Measurements from ENCODE around the gene GRAMD1A. TPM values are rescaled to one million over a fixed set of nuclear protein-coding genes. Genes with fewer than 3 reads are reported as not detected.
"Not testable (repeated sequence)": the region's sequence is repeated elsewhere in the genome, so short reads cannot be mapped to it uniquely, and the experiment has no call there.

The GRAMD1A gene
- total RNA-seq, 2 donors from 2014 or later = 115 to 137 TPM

DNA sequence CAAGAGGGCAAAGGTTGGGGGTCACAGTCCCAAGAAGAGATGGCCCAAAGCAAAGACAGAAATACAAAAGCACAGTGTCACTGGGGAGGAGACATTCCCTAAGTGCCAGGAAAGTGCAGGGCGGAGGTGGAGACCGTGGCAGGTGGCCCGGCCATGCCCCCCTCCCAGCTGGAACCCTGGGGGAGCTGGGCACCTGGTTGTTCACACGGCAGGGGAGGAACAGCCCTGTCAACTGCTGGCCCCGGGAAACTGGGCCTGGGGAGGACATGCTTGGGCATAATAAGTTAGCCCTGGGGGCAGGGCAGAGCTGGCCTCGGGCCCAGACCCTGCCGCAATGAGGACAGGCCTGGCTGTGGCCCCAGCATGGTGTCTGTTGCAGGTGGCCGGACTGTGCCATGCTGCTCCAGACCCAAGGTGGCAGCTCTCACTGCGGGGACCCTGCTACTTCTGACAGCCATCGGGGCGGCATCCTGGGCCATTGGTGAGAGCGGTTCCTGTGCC, 48.8 kb downstream of the GRAMD1A start:
- no peaks in the 10 kb centered on the region for H3K9me3 Mint-ChIP-seq
- Histone ChIP-seq H3K27me3 (ENCODE audit: control insufficient read depth, insufficient read depth, low read length, poor library complexity, severe bottlenecking) (no peaks in the 10 kb centered on the region), H3K27ac (ENCODE audit: low read depth, low read length) (no peak overlapping the region), H3K36me3 (ENCODE audit: control insufficient read depth, insufficient read depth, low read length) (no peaks in the 10 kb centered on the region), H3K9me3 (ENCODE audit: control insufficient read depth, low read length) (no peaks in the 10 kb centered on the region), H3K9ac (ENCODE audit: extremely low read depth, low read length, poor library complexity, severe bottlenecking) (no peak overlapping the region), H3K4me3 (ENCODE audit: low read length) (no peak overlapping the region), H3K4me1 (ENCODE audit: control insufficient read depth, insufficient read depth, low read length) (no peaks in the 10 kb centered on the region)
- no peak for DNase-seq
- WGBS, 2 experiments (ENCODE audit: insufficient coverage in 1 of 2, insufficient read length in 1 of 2) = 79 to 86% methylated on average over 7 to 12 of the region's 12 CpGs
- H3K36me3 Mint-ChIP-seq (ENCODE audit: low read depth) = peaks cover 27% of the 10 kb centered on the region
- peaks cover 21% of the 10 kb centered on the region for H3K4me1 Mint-ChIP-seq
- H3K4me3 Mint-ChIP-seq = no peak overlapping the region
- H3K27me3 Mint-ChIP-seq (ENCODE audit: insufficient read depth) = no peaks in the 10 kb centered on the region
- TF ChIP-seq, protein P1, sequence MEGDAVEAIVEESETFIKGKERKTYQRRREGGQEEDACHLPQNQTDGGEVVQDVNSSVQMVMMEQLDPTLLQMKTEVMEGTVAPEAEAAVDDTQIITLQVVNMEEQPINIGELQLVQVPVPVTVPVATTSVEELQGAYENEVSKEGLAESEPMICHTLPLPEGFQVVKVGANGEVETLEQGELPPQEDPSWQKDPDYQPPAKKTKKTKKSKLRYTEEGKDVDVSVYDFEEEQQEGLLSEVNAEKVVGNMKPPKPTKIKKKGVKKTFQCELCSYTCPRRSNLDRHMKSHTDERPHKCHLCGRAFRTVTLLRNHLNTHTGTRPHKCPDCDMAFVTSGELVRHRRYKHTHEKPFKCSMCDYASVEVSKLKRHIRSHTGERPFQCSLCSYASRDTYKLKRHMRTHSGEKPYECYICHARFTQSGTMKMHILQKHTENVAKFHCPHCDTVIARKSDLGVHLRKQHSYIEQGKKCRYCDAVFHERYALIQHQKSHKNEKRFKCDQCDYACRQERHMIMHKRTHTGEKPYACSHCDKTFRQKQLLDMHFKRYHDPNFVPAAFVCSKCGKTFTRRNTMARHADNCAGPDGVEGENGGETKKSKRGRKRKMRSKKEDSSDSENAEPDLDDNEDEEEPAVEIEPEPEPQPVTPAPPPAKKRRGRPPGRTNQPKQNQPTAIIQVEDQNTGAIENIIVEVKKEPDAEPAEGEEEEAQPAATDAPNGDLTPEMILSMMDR (conservative IDR thresholded peaks at IDR 0.05) = no peak
- H3K27ac Mint-ChIP-seq = peak overlapping the region; percentile 50

DNA sequence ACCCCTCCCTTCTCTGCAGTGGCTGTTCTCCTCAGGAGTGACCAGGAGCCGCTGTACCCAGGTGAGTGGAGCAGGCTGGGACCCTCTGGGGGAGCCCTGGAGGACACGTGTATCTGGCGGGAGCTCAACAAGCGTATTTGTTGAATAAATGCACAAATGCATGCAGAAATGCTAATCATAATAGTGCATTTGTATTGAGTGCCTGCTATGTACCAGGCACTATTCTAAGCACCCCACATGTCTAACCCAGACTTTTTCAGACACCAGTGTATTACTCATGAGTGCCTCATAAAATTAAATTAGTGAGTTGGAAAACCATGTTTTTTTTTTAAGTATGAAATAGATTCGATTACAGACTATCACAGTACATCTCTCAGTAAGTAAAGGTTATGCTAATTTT, 49.3 kb downstream of the GRAMD1A start:
- Histone ChIP-seq H3K36me3 (ENCODE audit: control insufficient read depth, insufficient read depth, low read length) (no peaks in the 10 kb centered on the region), H3K9ac (ENCODE audit: extremely low read depth, low read length, poor library complexity, severe bottlenecking) (no peak overlapping the region), H3K9me3 (ENCODE audit: control insufficient read depth, low read length) (no peaks in the 10 kb centered on the region), H3K27ac (ENCODE audit: low read depth, low read length) (no peak overlapping the region), H3K4me3 (ENCODE audit: low read length) (no peak overlapping the region), H3K27me3 (ENCODE audit: control insufficient read depth, insufficient read depth, low read length, poor library complexity, severe bottlenecking) (no peaks in the 10 kb centered on the region), H3K4me1 (ENCODE audit: control insufficient read depth, insufficient read depth, low read length) (no peaks in the 10 kb centered on the region)
- no peak for DNase-seq
- no peaks in the 10 kb centered on the region for H3K27me3 Mint-ChIP-seq (ENCODE audit: insufficient read depth)
- peaks cover 27% of the 10 kb centered on the region for H3K36me3 Mint-ChIP-seq (ENCODE audit: low read depth)
- no peak overlapping the region for H3K4me3 Mint-ChIP-seq
- TF ChIP-seq, protein P1 (conservative IDR thresholded peaks at IDR 0.05) = no peak
- H3K9me3 Mint-ChIP-seq = no peaks in the 10 kb centered on the region
- peaks cover 16% of the 10 kb centered on the region for H3K4me1 Mint-ChIP-seq
- 87 to 100% methylated on average over 2 to 4 of the region's 5 CpGs for WGBS, 2 experiments (ENCODE audit: insufficient coverage in 1 of 2, insufficient read length in 1 of 2)
- H3K27ac Mint-ChIP-seq = no peak overlapping the region

DNA sequence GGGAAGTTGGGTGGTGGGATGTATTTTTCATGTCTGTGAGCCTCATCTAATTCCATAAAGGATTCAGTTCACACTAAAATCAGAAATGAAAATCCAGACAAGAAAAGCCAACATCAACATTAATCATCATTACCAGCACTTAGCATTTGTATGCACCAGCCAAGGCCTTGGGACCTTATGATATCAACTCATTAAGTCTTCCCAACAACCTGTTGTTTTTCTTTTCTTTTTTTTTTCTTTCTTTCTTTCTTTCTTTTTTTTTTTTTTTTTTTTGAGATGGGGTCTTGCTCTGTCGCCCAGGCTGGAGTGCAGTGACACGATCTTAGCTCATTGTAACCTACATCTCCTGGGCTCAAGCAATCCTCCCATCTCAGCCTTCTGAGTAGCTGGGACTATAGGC, 50.5 kb downstream of the GRAMD1A start:
- not testable (repeated sequence) for H3K27ac Mint-ChIP-seq; H3K9ac ChIP-seq (ENCODE audit: extremely low read depth, low read length, poor library complexity, severe bottlenecking); H3K27me3 ChIP-seq (ENCODE audit: control insufficient read depth, insufficient read depth, low read length, poor library complexity, severe bottlenecking); H3K9me3 Mint-ChIP-seq; DNase-seq; H3K4me1 ChIP-seq (ENCODE audit: control insufficient read depth, insufficient read depth, low read length); H3K27ac ChIP-seq (ENCODE audit: low read depth, low read length); H3K36me3 ChIP-seq (ENCODE audit: control insufficient read depth, insufficient read depth, low read length); H3K4me3 Mint-ChIP-seq; H3K4me3 ChIP-seq (ENCODE audit: low read length); H3K9me3 ChIP-seq (ENCODE audit: control insufficient read depth, low read length); H3K27me3 Mint-ChIP-seq (ENCODE audit: insufficient read depth)
- 89 to 100% methylated on average over 2 of the region's 2 CpGs for WGBS, 2 experiments (ENCODE audit: insufficient coverage in 1 of 2, insufficient read length in 1 of 2)
- H3K36me3 Mint-ChIP-seq (ENCODE audit: low read depth) = peaks cover 27% of the 10 kb centered on the region
- H3K4me1 Mint-ChIP-seq = peaks cover 15% of the 10 kb centered on the region

DNA sequence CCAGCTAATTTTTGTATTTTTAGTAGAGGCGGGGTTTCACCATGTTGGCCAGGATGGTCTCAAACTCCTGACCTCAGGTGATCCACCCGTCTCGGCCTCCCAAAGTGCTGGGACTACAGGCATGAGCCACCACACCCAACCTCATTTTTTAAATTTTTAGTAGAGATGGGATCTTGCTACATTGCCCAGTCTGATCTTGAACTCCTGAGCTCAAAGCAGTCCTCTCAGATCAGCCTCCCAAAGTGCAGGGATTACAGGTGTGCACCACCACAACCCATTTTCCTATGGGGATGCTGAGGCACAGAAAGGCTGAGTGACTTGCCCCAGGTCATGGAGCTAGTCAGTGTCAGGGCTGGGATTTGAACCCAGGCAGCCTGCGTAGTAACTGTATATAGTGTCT, 51.1 kb downstream of the GRAMD1A start:
- not testable (repeated sequence) for H3K4me3 ChIP-seq (ENCODE audit: low read length); H3K27me3 ChIP-seq (ENCODE audit: control insufficient read depth, insufficient read depth, low read length, poor library complexity, severe bottlenecking); H3K9me3 ChIP-seq (ENCODE audit: control insufficient read depth, low read length); H3K4me3 Mint-ChIP-seq; H3K9me3 Mint-ChIP-seq; H3K9ac ChIP-seq (ENCODE audit: extremely low read depth, low read length, poor library complexity, severe bottlenecking); H3K27ac Mint-ChIP-seq; H3K4me1 ChIP-seq (ENCODE audit: control insufficient read depth, insufficient read depth, low read length); H3K27ac ChIP-seq (ENCODE audit: low read depth, low read length); DNase-seq; H3K36me3 ChIP-seq (ENCODE audit: control insufficient read depth, insufficient read depth, low read length); H3K27me3 Mint-ChIP-seq (ENCODE audit: insufficient read depth)
- WGBS, 2 experiments (ENCODE audit: insufficient coverage in 1 of 2, insufficient read length in 1 of 2) = 91 to 100% methylated on average over 1 to 4 of the region's 4 CpGs
- Mint-ChIP-seq H3K4me1 (peaks cover 20% of the 10 kb centered on the region), H3K36me3 (ENCODE audit: low read depth) (peaks cover 25% of the 10 kb centered on the region)
